Measurements from ENCODE around the gene INIP.

The INIP gene

GRCh38 chr9:112760821-112761220 is 42.9 kb upstream of the INIP start:
- TF ChIP-seq, protein P1, sequence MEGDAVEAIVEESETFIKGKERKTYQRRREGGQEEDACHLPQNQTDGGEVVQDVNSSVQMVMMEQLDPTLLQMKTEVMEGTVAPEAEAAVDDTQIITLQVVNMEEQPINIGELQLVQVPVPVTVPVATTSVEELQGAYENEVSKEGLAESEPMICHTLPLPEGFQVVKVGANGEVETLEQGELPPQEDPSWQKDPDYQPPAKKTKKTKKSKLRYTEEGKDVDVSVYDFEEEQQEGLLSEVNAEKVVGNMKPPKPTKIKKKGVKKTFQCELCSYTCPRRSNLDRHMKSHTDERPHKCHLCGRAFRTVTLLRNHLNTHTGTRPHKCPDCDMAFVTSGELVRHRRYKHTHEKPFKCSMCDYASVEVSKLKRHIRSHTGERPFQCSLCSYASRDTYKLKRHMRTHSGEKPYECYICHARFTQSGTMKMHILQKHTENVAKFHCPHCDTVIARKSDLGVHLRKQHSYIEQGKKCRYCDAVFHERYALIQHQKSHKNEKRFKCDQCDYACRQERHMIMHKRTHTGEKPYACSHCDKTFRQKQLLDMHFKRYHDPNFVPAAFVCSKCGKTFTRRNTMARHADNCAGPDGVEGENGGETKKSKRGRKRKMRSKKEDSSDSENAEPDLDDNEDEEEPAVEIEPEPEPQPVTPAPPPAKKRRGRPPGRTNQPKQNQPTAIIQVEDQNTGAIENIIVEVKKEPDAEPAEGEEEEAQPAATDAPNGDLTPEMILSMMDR (IDR thresholded peaks at IDR 0.05; ENCODE audit: insufficient read depth, low read depth, low read length, missing control alignments), result no peak
- DNase-seq (ENCODE audit: low read depth), result no peak
- H3K4me3 ChIP-seq (ENCODE audit: low read length), result no peak overlapping the region

GRCh38 chr9:112757940-112758339 is 40.0 kb upstream of the INIP start:
- TF ChIP-seq, protein P1 (IDR thresholded peaks at IDR 0.05; ENCODE audit: insufficient read depth, low read depth, low read length, missing control alignments), result no peak
- H3K4me3 ChIP-seq (ENCODE audit: low read length), result no peak overlapping the region
- DNase-seq (ENCODE audit: low read depth), result no peak

DNA sequence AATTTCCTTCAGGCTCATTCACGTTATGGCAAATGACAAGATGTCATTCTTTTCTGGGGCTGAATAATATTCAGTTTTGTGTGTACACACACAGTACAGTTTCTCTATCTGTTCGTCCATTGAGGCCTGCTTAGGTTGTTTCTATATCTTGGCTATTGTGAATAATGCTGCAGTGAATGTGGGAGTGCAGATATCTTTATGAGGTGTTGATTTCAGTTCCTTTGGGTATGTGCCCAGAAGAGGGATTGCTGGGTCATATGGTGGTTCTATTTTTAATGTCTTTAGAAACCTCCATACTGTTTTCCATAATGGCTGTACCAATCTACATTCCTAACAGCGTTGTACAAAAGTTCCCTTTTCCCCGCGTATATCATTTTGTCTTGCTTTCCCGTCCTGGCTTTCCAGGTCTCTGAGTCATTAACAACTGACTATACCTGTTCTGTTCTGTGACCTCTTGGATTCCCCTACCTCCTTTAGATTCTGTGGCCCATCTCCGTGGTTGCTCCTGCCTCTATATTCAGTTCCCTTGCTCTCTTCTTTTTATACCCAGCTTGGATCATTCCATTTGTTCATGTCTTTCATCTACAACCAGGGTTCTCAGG is 39.5 kb upstream of the INIP start:
- TF ChIP-seq, protein P1 (IDR thresholded peaks at IDR 0.05; ENCODE audit: insufficient read depth, low read depth, low read length, missing control alignments), result no peak
- peak; percentile 34 for DNase-seq (ENCODE audit: low read depth)
- no peak overlapping the region for H3K4me3 ChIP-seq (ENCODE audit: low read length)

GRCh38 chr9:112755675-112756074 is 37.8 kb upstream of the INIP start:
- TF ChIP-seq, protein P1 (IDR thresholded peaks at IDR 0.05; ENCODE audit: insufficient read depth, low read depth, low read length, missing control alignments), result no peak
- DNase-seq (ENCODE audit: low read depth), result no peak
- no peak overlapping the region for H3K4me3 ChIP-seq (ENCODE audit: low read length)

GRCh38 chr9:112755016-112755427 is 37.1 kb upstream of the INIP start:
- H3K4me3 ChIP-seq (ENCODE audit: low read length), result no peak overlapping the region
- peak; percentile 5 for DNase-seq (ENCODE audit: low read depth)
- TF ChIP-seq, protein P1 (IDR thresholded peaks at IDR 0.05; ENCODE audit: insufficient read depth, low read depth, low read length, missing control alignments), result no peak

GRCh38 chr9:112754578-112754977 is 36.7 kb upstream of the INIP start:
- H3K4me3 ChIP-seq (ENCODE audit: low read length), result no peak overlapping the region
- TF ChIP-seq, protein P1 (IDR thresholded peaks at IDR 0.05; ENCODE audit: insufficient read depth, low read depth, low read length, missing control alignments), result no peak

DNA sequence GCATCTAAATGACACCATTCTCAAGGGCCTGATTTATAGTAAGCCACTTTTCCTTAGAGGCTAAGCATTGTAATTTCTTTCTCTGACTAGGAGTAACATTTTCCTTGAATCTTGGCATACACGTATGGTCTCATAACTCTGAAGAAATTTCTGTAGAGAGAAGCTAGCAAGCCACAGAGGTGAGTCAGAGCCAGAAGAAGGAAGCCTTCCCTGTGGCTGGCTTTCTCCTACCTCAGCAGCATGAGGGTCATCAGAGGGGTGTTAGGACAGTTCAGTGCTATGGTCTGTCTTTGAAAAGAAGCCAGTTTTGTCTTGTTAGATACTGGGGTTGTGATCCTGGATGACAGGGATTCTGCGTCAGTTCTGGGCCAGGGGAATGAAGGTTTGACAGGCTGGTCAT is 35.8 kb upstream of the INIP start:
- H3K4me3 ChIP-seq (ENCODE audit: low read length), result no peak overlapping the region
- peak; percentile 77 for DNase-seq (ENCODE audit: low read depth)
- TF ChIP-seq, protein P1 (IDR thresholded peaks at IDR 0.05; ENCODE audit: insufficient read depth, low read depth, low read length, missing control alignments), result no peak

More at GRCh38 chr9:112754578-112754977, 36.7 kb upstream of the INIP start:
- DNase-seq (ENCODE audit: low read depth), result peak; percentile 35

Measured in epithelial cell of esophagus (primary cell).